Posterior vena cava (tissue), 2 donors: ENCODE measurements around the gene DCUN1D3. TPM values are rescaled to one million over a fixed set of nuclear protein-coding genes. Genes with fewer than 3 reads are reported as not detected.

ENCODE experiments used
- DNase-seq: peaks from one replicate; pipeline ENCODE4 v3.0.0-alpha.2; 2020; ENCODE audit warnings: low spot score
- intact Hi-C, 2 donors: fragments of 100-400 bp; cut with DNase I; formaldehyde crosslinking; loops; one replicate each; pipeline versions ENCODE4 v1.14.1 to v1.14.2; 2022 to 2023
- total RNA-seq, 2 donors: library from RNA; stranded (reverse); fragmentation: NEBNext Ultra II Directional; extraction: Animal tissue kit (Norgen Biotek cat#: 25700); gene quantifications; one replicate each; pipeline ENCODE4 v1.2.1, GENCODE V29; 2021
- donor health status: DM: yes; HTN: yes; CAD: no.
- donor health status: DM: yes; HTN: yes; CAD: no.

Gene DCUN1D3
- total RNA-seq, 2 donors from 2014 or later = 27.7 to 30.6 TPM

DNA sequence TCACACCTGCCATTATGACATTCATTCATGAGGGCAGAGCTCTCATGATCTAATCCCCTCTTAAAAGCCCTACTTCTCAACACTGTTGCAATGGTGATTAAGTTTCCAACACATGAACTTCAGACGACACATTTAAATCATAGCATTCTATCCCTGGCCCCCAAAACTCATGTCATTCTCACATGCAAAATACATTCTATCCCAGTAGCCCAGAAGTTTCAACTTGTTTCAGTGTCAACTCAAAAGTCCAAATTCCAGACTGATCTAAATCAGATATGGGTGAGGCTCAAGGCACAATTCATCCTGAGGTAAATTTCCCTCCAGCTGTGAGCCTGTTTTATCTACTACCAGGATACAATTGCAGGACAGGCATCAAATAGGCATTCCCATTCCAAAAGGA is 25.6 kb upstream of the DCUN1D3 start:
- intact Hi-C loops = no loop called here
- no peak for DNase-seq

DNA sequence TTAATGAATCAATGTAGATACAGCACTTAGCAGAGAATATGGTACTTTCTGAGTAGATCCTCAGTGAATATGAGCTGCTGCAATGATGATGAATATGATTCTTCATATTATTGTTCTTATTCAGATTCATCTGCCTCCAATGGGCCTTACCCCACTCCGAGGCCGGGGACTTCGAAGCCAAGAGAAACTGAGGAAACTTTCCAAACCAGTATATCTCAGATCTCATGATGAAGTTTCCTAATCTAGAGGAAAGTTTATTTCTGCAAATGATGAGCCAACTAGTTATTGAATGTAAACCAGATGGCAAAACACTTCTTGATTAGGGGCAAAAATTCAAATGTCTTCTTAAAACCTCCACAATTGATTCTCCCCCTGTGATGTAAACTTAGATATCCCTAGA is 23.7 kb upstream of the DCUN1D3 start:
- intact Hi-C loops = no loop called here
- no peak for DNase-seq

DNA sequence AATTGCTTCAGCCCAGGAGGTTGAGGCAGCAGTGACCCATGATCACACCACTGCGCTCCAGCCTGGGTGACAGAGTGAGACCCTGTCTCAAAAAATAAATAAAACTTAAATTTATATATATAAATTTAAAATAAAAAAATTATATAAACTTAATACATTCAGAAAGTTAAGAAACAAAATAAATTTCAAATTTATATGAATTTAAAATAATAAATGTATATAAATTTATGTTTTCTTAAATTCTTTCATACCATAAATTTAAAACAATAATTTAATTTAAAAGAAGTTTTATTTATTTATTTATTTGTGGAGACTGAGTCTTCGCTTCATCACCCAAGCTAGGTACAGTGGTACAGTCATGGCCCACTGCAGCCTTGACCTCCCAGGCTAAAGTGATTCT is 20.6 kb upstream of the DCUN1D3 start:
- intact Hi-C loops = no loop called here
- no peak for DNase-seq

DNA sequence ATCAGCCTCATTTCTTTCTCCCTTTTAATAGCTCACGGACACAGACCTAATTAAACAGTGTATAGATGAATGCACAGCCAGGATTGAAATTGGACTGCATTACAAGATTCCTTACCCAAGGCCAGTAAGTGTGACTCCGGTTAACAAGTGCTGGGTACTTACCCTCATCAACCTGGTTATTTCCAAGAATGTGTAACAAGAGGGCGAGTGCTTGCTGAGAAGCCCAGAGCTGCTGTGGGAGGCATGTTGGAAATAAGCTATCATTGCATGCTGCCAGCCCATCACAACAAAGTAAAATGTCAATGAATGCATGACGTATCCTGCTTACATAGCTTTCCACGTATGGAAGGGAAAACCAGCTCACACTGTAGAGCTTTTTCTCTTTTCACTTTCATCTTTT is 19.9 kb upstream of the DCUN1D3 start:
- intact Hi-C loops = no loop called here
- DNase-seq = no peak

DNA sequence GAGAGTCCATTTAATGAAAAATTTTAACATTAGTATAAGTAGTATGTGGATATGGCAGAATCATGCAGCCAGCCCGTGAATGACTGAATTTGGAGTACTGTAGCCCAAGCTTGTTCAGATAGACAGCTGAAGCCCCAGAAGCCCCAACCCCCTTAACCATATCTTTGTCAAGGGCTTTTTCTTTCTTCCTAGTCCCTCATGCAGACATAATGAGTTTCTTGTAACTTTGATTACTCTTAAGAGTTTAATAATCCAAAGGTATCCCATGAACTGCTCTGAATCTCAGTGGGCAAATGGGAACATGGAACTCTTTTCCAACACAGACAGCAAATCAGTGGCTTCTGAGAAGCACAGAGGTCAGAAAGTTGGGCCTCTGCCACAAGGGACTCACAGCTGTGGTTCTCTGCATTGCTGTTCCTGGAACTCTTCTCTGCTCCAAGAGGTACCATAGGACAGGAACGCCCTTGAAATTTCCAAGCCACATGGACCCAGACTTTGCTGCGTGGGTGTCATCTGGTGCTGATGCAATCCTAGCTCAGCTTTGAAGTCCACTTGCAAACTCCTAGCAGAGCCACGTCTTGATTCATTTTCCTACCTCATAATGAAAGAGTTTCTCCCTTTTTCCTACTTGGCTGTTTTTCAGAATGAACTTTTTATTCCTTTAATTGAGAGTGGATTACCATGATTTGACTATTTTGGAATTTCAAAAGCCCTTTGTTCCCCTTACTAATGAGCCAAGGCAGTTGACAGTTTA is 18.5 kb upstream of the DCUN1D3 start:
- intact Hi-C loops = loop anchor here in 1 of 2 donors (10.0 kb wide), 1 partner anchor 64 kb away; no protein-coding TSS in a partner anchor

DNA sequence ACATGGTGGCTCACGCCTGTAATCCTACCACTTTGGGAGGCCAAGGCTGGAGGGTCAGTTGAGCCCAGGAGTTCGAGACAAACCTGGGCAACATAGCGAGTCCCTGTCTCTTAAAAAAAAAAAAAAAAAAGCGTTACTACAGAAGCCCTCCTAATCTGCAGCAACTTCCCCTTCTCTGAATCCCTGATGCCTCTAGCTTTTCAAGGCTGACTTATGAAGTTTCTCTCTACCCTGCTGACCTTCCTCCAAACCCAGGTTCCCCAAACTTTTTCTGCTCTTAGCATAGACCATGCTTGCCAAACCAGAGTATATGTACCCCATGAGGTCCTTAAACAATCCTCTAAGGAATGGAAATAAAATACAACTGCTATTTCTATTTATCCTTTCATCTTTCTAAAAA is 16.8 kb upstream of the DCUN1D3 start:
- intact Hi-C loops = loop anchor here in 1 of 2 donors (10.0 kb wide), 1 partner anchor 62 kb away; no protein-coding TSS in a partner anchor

More for the DNA sequence above, 18.5 kb upstream of the DCUN1D3 start:
- peak; percentile 90 for DNase-seq

DNA sequence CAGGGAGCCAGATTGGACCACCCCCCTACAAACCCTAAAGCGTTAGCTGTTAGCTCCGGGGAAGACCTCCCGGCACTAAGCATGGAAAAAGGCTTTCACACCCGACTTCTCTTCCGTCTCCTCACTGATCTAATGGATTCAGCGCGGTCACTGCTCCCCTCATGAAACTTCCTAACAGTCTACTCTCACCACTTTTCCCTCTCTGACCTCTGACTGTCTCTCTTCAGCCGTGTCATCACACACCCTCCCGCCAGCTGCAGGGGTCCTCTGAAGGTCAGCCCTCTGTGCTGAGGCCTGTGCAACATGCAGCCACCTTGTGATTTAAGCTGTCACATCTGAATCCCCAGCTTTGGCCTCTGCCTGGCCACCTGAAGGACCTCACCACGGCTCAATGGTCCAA is 16.1 kb upstream of the DCUN1D3 start:
- DNase-seq = no peak
- intact Hi-C loops = loop anchor here in 1 of 2 donors (10.0 kb wide), 1 partner anchor 61 kb away; no protein-coding TSS in a partner anchor

More for the DNA sequence above, 16.8 kb upstream of the DCUN1D3 start:
- no peak for DNase-seq

DNA sequence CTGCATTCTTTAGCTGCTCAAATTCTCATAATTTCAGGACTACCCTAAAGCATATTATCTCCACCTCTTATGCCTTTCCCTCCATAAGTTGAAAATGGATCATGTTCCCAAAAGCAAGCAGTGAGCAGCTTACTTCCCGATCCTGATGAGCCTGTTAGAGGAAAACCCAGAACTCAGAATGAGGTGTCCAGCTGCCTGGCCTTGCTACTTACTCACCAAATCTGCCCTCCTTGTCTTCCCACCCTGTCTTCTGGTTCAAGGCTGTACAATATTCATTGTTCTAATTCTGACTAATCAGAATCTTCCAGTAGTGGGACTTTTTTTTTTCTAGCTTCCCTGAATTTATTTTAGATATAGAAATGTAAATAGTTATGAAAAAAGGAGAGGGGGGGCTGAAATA is 11.2 kb upstream of the DCUN1D3 start:
- intact Hi-C loops = loop anchor here (5.0 to 10.0 kb wide), 2 partner anchors 57 to 59 kb away; no protein-coding TSS in a partner anchor
- no peak for DNase-seq

DNA sequence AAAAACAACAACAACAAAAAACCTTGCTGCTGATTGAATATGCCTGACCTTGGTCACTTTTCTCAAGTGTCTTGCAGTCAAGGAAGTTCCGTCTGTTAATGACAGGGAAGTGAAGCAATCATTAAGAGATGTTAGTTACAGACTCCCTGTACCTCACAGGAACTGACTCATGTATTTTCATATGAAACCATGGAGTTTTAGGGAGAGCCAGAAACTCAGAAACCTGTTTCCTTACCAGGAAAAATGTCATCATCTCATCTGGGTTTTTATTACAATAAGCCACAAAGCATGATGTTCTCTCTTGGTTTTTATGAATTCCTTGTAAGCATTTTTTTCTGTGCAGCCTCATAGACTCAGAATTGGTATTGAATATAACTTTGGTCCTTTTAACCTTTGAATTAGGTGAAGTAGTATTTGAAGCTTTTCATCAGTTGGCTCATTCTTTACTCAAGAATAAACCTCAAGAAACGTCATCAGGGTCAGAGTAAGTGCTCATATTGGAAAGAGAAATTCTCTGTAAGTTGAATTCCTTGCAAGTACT is 10.7 kb upstream of the DCUN1D3 start:
- DNase-seq = no peak
- intact Hi-C loops = loop anchor here (5.0 to 10.0 kb wide), 2 partner anchors 56 to 59 kb away; no protein-coding TSS in a partner anchor

DNA sequence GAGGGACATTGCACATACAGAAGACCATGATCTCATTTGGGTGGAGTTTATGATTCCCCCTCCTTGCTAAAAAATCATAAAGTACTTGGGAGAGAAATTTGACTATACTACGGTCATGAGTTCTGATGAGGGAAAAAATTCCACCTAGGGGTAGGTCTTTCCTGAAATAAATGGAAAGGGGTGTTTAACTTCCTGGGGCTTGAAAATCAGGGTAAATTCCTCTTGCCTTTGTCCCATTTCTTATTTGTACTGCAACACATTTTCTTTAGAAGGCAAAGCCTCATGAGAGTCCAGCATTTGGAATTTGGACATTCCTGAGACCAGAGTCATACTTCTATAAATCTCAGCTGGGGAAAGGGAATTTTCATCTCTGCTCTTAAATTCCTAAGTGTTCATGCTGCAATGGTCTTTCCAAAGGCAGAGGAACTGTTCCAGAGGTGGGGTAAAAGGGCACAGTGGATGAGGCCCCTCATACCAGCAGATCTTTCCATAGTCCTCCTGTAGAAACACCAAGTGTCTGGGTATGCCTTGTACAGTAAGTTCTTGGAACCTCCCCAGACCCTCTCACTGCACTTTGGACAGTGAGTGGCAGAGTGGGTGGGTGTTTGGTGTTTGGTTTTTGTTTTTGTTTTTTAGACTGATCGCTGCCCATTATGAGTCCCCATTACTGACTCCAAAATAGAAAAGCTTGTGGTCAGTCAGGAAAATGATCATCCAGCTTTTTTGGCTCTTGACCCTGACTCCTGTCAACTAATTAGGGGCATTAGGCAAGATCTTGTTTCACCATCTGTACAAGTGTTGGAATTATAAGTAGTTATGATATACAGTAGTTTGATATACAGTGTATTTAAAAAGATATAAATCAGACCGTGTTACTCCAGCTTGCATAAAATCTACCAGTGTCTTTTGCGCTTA is 6.4 kb upstream of the DCUN1D3 start:
- intact Hi-C loops = loop anchor here in 1 of 2 donors (5.0 kb wide), 1 partner anchor 39 kb away; no protein-coding TSS in a partner anchor
- DNase-seq = no peak

DNA sequence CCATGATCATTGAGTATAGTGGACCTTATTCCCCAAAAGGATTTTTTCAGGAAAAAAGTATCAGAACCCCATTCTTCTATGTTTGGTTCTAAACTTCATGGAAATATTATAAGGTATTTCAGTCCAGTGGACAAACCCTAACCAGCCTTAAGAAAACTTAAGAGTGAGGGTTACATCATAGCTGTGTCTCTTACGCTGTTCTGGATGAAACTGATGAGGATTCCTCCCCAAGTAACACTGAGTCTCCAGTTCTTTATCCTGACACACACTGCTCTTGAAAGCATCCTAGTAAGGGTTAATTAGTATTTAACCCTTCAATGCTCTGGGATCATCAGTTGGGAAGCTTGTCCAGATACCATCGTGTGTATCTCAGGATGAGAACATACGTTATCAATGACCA is 5.4 kb upstream of the DCUN1D3 start:
- intact Hi-C loops = loop anchor here in 1 of 2 donors (5.0 kb wide), 1 partner anchor 38 kb away; no protein-coding TSS in a partner anchor
- no peak for DNase-seq

DNA sequence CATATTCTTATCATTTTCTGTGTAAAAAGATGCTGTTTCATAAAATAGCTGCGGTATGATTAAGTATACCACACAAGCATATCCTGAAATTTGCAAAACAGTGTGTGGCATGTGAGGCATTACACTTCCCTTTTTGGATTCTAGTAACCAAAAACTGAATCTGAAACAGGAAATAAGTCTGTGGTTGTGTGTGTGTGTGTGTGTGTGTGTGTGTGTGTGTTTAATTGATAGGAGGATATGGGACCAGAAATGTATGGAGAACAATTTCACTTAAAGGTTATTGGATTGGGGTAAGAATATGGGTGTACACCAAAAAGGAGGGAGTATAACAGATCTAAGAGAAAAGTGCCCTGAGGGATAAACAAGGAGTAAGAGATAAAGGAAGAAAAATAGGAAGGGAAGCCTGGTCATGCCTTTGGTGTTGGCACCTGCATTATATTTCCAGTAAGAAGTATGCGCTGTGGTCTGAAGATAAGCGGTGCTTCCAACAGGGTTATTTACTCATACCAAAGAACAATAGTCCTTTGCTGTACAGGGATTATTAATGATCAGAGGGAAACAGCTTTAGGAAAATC is 4.4 kb upstream of the DCUN1D3 start:
- DNase-seq = no peak
- intact Hi-C loops = loop anchor here in 1 of 2 donors (5.0 kb wide), 1 partner anchor 37 kb away; no protein-coding TSS in a partner anchor

DNA sequence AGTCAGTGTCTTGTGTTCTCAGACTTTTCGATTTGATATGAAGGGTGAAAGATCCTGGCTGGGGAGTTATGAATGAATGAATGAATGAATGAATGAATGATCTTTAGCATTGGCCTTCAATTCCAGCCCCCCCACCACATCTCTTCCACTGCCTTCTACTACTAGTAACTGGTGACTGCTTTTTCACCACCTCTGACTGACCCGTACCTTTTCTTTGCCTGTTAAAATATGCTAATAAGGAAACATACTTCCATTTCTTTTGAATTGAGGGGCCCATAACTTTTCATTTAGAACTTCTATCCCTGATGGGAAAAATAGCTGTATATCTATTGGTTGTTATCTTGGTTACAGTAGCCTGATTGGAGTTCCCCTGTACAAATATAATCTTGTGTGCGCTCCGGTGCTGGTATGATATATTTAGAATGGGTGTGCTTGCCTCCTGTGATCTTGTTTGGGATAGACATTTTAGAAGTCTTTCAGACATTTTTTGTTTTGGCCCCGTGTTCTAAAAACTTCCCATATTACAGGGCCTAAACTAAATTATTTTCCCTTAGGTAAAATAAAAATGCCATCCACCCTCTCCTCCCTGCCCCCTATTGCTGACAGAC is 3.8 kb upstream of the DCUN1D3 start:
- no peak for DNase-seq
- intact Hi-C loops = no loop called here

DNA sequence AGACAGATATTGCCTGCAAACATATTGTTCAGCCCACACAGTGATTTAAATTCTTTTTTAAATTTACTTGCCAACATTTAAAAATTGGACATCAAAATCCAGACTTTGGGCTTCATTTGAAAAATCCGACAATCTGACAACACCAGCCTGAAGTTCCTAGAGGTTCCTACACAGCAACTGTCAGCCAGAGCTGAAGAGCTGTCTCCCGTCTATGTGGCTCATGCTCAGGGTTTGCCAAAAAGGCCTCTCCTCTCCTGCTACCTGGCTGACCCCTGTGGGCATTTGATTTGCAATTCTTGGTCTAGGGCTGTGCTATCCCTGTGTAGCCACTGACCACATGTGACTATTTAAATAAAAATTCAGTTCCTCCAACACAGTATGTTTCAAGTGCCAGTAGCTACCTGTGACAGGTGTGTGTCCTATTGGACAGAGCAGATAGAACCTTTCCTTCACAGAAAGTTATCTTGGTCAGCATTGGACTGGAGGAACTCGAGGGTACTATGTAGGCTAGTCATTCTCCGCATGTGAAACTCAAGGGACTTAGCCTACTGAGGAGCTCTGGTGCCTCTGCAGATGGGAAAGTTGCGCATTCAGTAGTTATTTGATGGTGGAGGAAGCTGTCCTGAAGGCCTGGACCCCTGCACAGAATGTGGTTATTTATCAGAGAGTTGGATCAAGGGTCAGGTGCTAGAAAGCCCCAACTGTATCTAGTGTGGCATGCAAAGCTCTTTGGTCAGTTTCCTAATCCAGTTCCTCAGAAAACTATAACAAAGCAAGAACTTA is 3.1 kb upstream of the DCUN1D3 start:
- no peak for DNase-seq
- intact Hi-C loops = no loop called here

DNA sequence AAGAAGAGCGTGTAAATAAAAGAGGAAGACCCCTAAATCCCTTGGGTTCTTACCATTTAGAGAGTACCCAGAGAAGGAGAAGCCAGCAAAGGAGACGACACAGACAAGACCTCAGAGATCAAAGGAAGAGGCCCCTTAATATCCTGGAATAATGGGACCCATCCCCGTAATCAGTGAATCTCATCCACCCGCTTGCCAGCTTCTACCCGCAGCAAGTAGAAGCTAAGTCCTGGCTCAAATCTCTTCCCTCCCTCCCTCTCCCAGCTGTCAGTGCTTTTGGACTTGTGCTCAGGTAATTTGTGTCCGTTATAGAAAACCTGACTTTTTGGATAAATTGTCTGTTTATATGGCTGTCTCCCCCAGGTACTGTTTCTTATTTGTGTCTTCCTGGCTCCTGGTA is 2.3 kb upstream of the DCUN1D3 start:
- intact Hi-C loops = no loop called here
- DNase-seq = no peak

DNA sequence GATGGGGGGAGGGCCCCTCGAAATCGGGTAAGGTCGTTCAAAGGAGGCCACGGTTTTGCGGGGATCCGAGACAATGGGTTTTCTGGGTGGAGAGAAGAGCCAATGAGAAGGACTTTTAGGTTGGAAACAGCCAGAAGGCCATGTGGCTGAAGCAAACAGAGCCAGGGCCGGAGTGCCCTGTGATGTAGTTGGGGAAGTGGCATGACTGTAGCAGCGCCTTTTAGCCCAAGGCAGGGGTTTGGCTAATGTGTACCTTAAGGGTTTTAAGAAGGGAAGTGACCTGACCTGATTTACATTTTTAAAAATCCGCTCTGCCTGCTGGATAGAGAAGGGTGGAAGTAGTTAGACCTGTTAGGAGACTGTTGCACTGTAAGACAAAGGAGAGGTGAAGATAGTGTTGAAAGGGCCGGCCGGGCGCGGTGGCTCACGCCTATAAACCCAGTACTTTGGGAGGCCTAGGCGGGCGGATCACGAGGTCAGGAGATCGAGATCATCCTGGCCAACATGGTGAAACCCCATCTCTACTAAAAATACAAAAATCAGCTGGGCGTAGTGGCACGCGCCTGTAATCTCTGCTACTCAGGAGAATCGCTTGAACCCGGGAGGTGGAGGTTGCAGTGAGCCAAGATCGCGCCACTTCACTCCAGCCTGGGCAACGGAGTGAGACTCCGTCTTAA is 1.4 kb upstream of the DCUN1D3 start:
- intact Hi-C loops = no loop called here
- DNase-seq = peak; percentile 83

DNA sequence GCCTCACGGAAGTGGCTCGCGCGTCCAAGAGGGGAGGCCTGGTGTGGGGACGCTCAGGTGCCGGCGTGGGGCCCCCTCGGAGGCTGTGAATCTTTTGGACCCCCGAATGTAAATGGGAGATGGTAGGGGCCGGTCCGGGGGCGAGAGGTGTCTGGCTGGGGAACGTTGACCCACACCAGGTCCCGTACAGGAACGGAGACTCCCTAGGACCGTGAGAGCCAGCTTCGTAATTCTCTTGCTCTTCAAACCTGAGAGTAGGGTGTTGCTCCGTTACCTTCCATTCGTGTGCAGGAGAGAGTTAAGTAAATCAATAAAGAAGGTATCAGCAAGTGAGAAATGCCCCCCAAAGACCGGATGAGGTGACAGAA is 894 bp upstream of the DCUN1D3 start:
- no peak for DNase-seq
- intact Hi-C loops = no loop called here
